ENCODE measurements around the gene SNRPD1. TPM values are rescaled to one million over a fixed set of nuclear protein-coding genes. Genes with fewer than 3 reads are reported as not detected.
A peak's percentile ranks its signal among the peaks of the same experiment; 100 is the strongest.

The SNRPD1 gene
- total and polyA plus RNA-seq, 2 of the 8 experiments (the other 6 are each of a cell fraction or from before 2014, with no cell fraction given) = 59.6 to 180 TPM

- TF ChIP-seq SIRT6 (IDR thresholded peaks at IDR 0.05; ENCODE audit: low read length) = no peak
- TF ChIP-seq RXRA (IDR thresholded peaks at IDR 0.05; ENCODE audit: insufficient read depth, low read depth, low read length) = no peak
- TF ChIP-seq TEAD4 (IDR thresholded peaks at IDR 0.05; ENCODE audit: low read depth, low read length) = 0 out of 2 replicates have a peak, but pooled peaks have one; percentile 1
- TF ChIP-seq TBP (IDR thresholded peaks at IDR 0.05; ENCODE audit: low read depth, low read length) = peak; percentile 93
- no peak for TF ChIP-seq EZH2 (IDR thresholded peaks at IDR 0.05; ENCODE audit: low read depth, low read length, severe bottlenecking)
- TF ChIP-seq MAFK (IDR thresholded peaks at IDR 0.05; ENCODE audit: low read depth, low read length) = no peak
- no peak for TF ChIP-seq CHD7 (IDR thresholded peaks at IDR 0.05; ENCODE audit: insufficient replicate concordance, low read length)
- TF ChIP-seq USF2 (IDR thresholded peaks at IDR 0.05; ENCODE audit: low read length) = no peak
- TF ChIP-seq CHD2 (IDR thresholded peaks at IDR 0.05; ENCODE audit: low read length) = no peak; the same call in 1 of the 2 replicates
Measured at GRCh38 chr18:21612125-21613039, at the start of gene SNRPD1 (continued).

Measured in H1 (cell line).